Endothelial cell of umbilical vein (primary cell): ENCODE results near the gene CASP10. TPM values are rescaled to one million over a fixed set of nuclear protein-coding genes. Genes with fewer than 3 reads are reported as not detected.

Experiments
- BruUV-seq: library from RNA; stranded (reverse); fragments of 400-500 nt; replicated peaks from 2 replicates; lab custom pipeline; 2021; lab: Mats Ljungman, UMichigan
- CTCF ChIA-PET: fragments of 300-600, 350-600 bp; sonication (Branson Sonifier 250); formaldehyde crosslinking; loops from one replicate; lab custom pipeline; 2021; ENCODE audit warnings: antibody characterized with exemption, inconsistent platforms; lab: Charles Lee
- POLR2A ChIA-PET: fragments of 300-600, 350-600 bp; sonication (Branson Sonifier 250); formaldehyde crosslinking; loops from one replicate; lab custom pipeline; 2021; ENCODE audit warnings: antibody characterized with exemption, inconsistent platforms; lab: Charles Lee
- DNase-seq: peaks from one replicate; pipeline ENCODE4 v3.0.0-alpha.2; 2011; ENCODE audit warnings: low read depth, low spot score
- FAIRE-seq: peaks from 2 replicates; lab custom pipeline; 2011; peaks lifted over from hg19 to GRCh38; lab: Jason Lieb, UNC
- H2AFZ ChIP-seq: 2 replicates; pipeline ENCODE4 v1.6.0; 2012; ENCODE audit warnings: low read depth, low read length, control low read depth, inconsistent platforms
- H3K27ac ChIP-seq: 2 replicates; pipeline ENCODE4 v1.5.1; 2011; ENCODE audit warnings: low read depth, mild to moderate bottlenecking, control low read depth, low read length, moderate library complexity; ENCODE audit not compliant: insufficient read depth
- H3K27me3 ChIP-seq, 2 experiments: 2 replicates each; pipeline versions ENCODE4 v1.6.0 to v1.6.1; 2011; ENCODE audit warnings: low read length in 2 of 2, mixed read lengths in 1 of 2; ENCODE audit not compliant: control insufficient read depth in 2 of 2, insufficient read depth in 2 of 2
- H3K36me3 ChIP-seq, 2 experiments: 2 replicates in 1 of 2; 3 replicates in 1 of 2; pipeline ENCODE4 v1.5.1; 2011; ENCODE audit warnings: low read length in 2 of 2, mild to moderate bottlenecking in 1 of 2, moderate library complexity in 1 of 2; ENCODE audit not compliant: control insufficient read depth in 2 of 2, insufficient read depth in 2 of 2; ENCODE audit errors: extremely low read depth in 1 of 2
- H3K4me1 ChIP-seq: 3 replicates; pipeline ENCODE4 v1.5.1; 2011; ENCODE audit warnings: mild to moderate bottlenecking, low read length; ENCODE audit not compliant: control insufficient read depth, insufficient read depth; ENCODE audit errors: extremely low read depth
- H3K4me2 ChIP-seq: 2 replicates; pipeline ENCODE4 v1.6.1; 2011; ENCODE audit warnings: low read length, control low read depth, mixed read lengths; ENCODE audit not compliant: insufficient read depth
- H3K4me3 ChIP-seq, 3 experiments: fragments of 200-600 bp in 1 of 3; sonication (generic), shearing (Covaris generic) in 1 of 3; replicated peaks in 1 of 3; 2 replicates each; pipeline ENCODE4 v1.5.1; 2011 to 2016; ENCODE audit warnings: control low read depth in 3 of 3, low read length in 3 of 3, mild to moderate bottlenecking in 2 of 3, inconsistent platforms in 1 of 3, low read depth in 1 of 3, moderate library complexity in 1 of 3; ENCODE audit not compliant: insufficient read depth in 1 of 3
- H3K79me2 ChIP-seq: 2 replicates; pipeline ENCODE4 v1.6.0; 2012; ENCODE audit warnings: low read length, inconsistent platforms; ENCODE audit not compliant: control insufficient read depth, insufficient read depth
- H3K9ac ChIP-seq: replicated peaks from 2 replicates; pipeline ENCODE3; 2011; ENCODE audit warnings: low read length, control low read depth; ENCODE audit not compliant: insufficient read depth; ENCODE audit errors: extremely low read depth
- H3K9me1 ChIP-seq: replicated peaks from 3 replicates; pipeline ENCODE4 v1.6.0; 2011; ENCODE audit warnings: mild to moderate bottlenecking, low read length; ENCODE audit not compliant: control insufficient read depth, insufficient read depth; ENCODE audit errors: extremely low read depth
- H3K9me3 ChIP-seq: replicated peaks from 2 replicates; pipeline ENCODE4 v1.5.1; 2012; ENCODE audit warnings: low read length, inconsistent platforms; ENCODE audit not compliant: control insufficient read depth, insufficient read depth
- H4K20me1 ChIP-seq: replicated peaks from 2 replicates; pipeline ENCODE3; 2011; ENCODE audit warnings: mild to moderate bottlenecking, low read length; ENCODE audit not compliant: control insufficient read depth, insufficient read depth; ENCODE audit errors: extremely low read depth
- CTCF ChIP-seq, 2 donors: IDR thresholded peaks; 1 replicate in 1 of 2; 2 replicates in 1 of 2; pipeline ENCODE4 v1.5.1; 2011; ENCODE audit warnings: low read length in 2 of 2, mild to moderate bottlenecking in 2 of 2, moderate library complexity in 2 of 2, control low read depth in 1 of 2, inconsistent platforms in 1 of 2, low read depth in 1 of 2; ENCODE audit not compliant: insufficient read depth in 1 of 2; ENCODE audit errors: extremely low read depth in 1 of 2
- FOS ChIP-seq: IDR thresholded peaks from 2 replicates; pipeline ENCODE4 v1.6.1; 2011; ENCODE audit warnings: mild to moderate bottlenecking, low read length, moderate library complexity, borderline replicate concordance; ENCODE audit not compliant: insufficient read depth
- GATA2 ChIP-seq: IDR thresholded peaks from 2 replicates; pipeline ENCODE4 v1.7.0; 2011; ENCODE audit warnings: low read depth, mild to moderate bottlenecking, moderate library complexity, mixed read lengths, low read length; ENCODE audit not compliant: insufficient read length, insufficient read depth
- JUN ChIP-seq: IDR thresholded peaks from 2 replicates; pipeline ENCODE4 v1.6.1; 2011; ENCODE audit warnings: borderline replicate concordance, low read depth; ENCODE audit not compliant: insufficient read length, insufficient read depth
- MAX ChIP-seq: IDR thresholded peaks from 2 replicates; pipeline ENCODE4 v1.6.1; 2011; ENCODE audit not compliant: insufficient read depth, insufficient read length
- POLR2AphosphoS5 ChIP-seq: IDR thresholded peaks from 2 replicates; pipeline ENCODE4 v1.6.1; 2012; ENCODE audit warnings: low read depth, mild to moderate bottlenecking, control low read depth, low read length, moderate library complexity; ENCODE audit not compliant: insufficient read depth
- dilution Hi-C: fragments of 300-500 bp; cut with MboI; formaldehyde crosslinking; loops from one replicate; pipeline ENCODE4 v1.15.0; 2019; ENCODE audit warnings: low sequenced_read_pairs; ENCODE audit not compliant: extremely low pct_ligation_motif_present
- intact Hi-C: fragments of 100-400 bp; cut with micrococcal nuclease; formaldehyde crosslinking; loops from one replicate; pipeline ENCODE4 v1.10.0; 2022
- polyA plus RNA-seq, 4 experiments: library from polyadenylated mRNA; depleted of rRNA in 3 of 4; stranded (reverse) in 3 of 4; unstranded in 1 of 4; fragments of >200 nt; gene quantifications; 2 replicates each; pipeline versions ENCODE4 v1.2.1 to v1.2.3, GENCODE V29; 2011 to 2012; ENCODE audit warnings: missing spikeins in 1 of 4
- total RNA-seq: library from RNA; stranded (reverse); gene quantifications from 2 replicates; pipeline ENCODE4 v1.2.3, GENCODE V29; 2021

CASP10 gene
- total and polyA plus RNA-seq, 2 donors (not counting 3 experiments of a cell fraction or from before 2014, with no cell fraction given): 16.4 to 37.6 TPM

GRCh38 chr2:201263779-201264178, 80.8 kb downstream of the CASP10 start:
- Histone ChIP-seq H4K20me1 (no peaks in the 10 kb centered on the region), H3K4me1 (peaks cover 16% of the 10 kb centered on the region), H3K4me2 (no peak overlapping the region), H3K27ac (no peak overlapping the region), H3K9me3 (no peaks in the 10 kb centered on the region), H3K27me3 (no peaks in the 10 kb centered on the region), H2AFZ (no peak overlapping the region), H3K9me1 (no peaks in the 10 kb centered on the region), H3K36me3 (no peaks in the 10 kb centered on the region), H3K9ac (no peak overlapping the region), H3K79me2 (peaks cover 6% of the 10 kb centered on the region), H3K4me3 (no peak overlapping the region)
- FAIRE-seq: no peak
- dilution Hi-C loops (no loop called here), intact Hi-C loops (no loop called here)
- ChIA-PET POLR2A (no interaction called here), CTCF (interaction anchor here (1.4 kb wide), 1 partner anchor 100 kb away, joined by 3 read pairs; no protein-coding TSS in a partner anchor)
- TF ChIP-seq GATA2 (no peak), POLR2AphosphoS5 (no peak), MAX (no peak), FOS (no peak)
- BruUV-seq: no TSS peak
- DNase-seq: no peak

GRCh38 chr2:201264472-201265173, 81.7 kb downstream of the CASP10 start:
- TF ChIP-seq CTCF (IDR thresholded peaks at IDR 0.05; ENCODE audit: extremely low read depth in 1 of 2, insufficient read depth in 1 of 2, low read depth in 1 of 2, low read length in 2 of 2): no peak
- TF ChIP-seq MAX: no peak
- no peak for TF ChIP-seq POLR2AphosphoS5
- no peak for TF ChIP-seq JUN
- DNase-seq: no peak
- Histone ChIP-seq H3K4me3 (no peak overlapping the region), H3K36me3 (no peaks in the 10 kb centered on the region), H3K4me2 (no peak overlapping the region), H3K4me1 (peaks cover 9% of the 10 kb centered on the region), H3K9me1 (no peaks in the 10 kb centered on the region), H3K27ac (no peak overlapping the region), H3K27me3 (no peaks in the 10 kb centered on the region), H4K20me1 (no peaks in the 10 kb centered on the region), H3K9me3 (no peaks in the 10 kb centered on the region), H3K79me2 (peaks cover 2% of the 10 kb centered on the region), H2AFZ (no peak overlapping the region), H3K9ac (no peak overlapping the region)
- ChIA-PET POLR2A (no interaction called here), CTCF (interaction anchor here (1.4 kb wide), 1 partner anchor 99 kb away, joined by 3 read pairs; no protein-coding TSS in a partner anchor)
- FAIRE-seq: no peak
- intact Hi-C loops: no loop called here
- dilution Hi-C loops: no loop called here
- no TSS peak for BruUV-seq
